Measurements from ENCODE around the gene RUBCNL. TPM values are rescaled to one million over a fixed set of nuclear protein-coding genes. Genes with fewer than 3 reads are reported as not detected.

Gene RUBCNL
- total RNA-seq, 1 experiment from 2014 or later: 1.9 TPM

GRCh38 chr13:46405457-46405856 is 18.4 kb upstream of the RUBCNL start (continued):
- no peak for TF ChIP-seq ATF2 (CRISPR knock-in tag; IDR thresholded peaks at IDR 0.05; ENCODE audit: borderline replicate concordance, low read depth)
- TF ChIP-seq AFF4 (CRISPR knock-in tag; IDR thresholded peaks at IDR 0.05; ENCODE audit: borderline replicate concordance): no peak

GRCh38 chr13:46404733-46405100 is 17.7 kb upstream of the RUBCNL start:
- Mint-ChIP-seq H3K4me1 (peaks cover 7% of the 10 kb centered on the region; the same call in 1 of the 2 replicates), H3K36me3 (peaks cover 13% of the 10 kb centered on the region), H3K9me3 (peaks cover 22% of the 10 kb centered on the region), H3K27ac (no peak overlapping the region), H3K4me3 (no peak overlapping the region), H3K27me3 (ENCODE audit: low read depth) (peaks cover 3% of the 10 kb centered on the region)
- CTCF ChIA-PET: no interaction called here
- DNase-seq (ENCODE audit: low spot score) (no peak), ATAC-seq (no peak)
- POLR2A ChIA-PET: interaction anchor here (0.7 kb wide), 1 partner anchor 8 kb away, joined by 6 read pairs; no protein-coding TSS in a partner anchor
- TF ChIP-seq ATF1 (CRISPR knock-in tag; IDR thresholded peaks at IDR 0.05) (no peak), ZNF138 (CRISPR knock-in tag; conservative IDR thresholded peaks at IDR 0.05) (no peak), MXD4 (CRISPR knock-in tag; IDR thresholded peaks at IDR 0.05; ENCODE audit: borderline replicate concordance) (no peak), SOX15 (CRISPR knock-in tag; IDR thresholded peaks at IDR 0.05) (no peak), CDX4 (CRISPR knock-in tag; IDR thresholded peaks at IDR 0.05; ENCODE audit: borderline replicate concordance) (no peak), USF2 (CRISPR knock-in tag; IDR thresholded peaks at IDR 0.05) (no peak), ZNF232 (CRISPR knock-in tag; IDR thresholded peaks at IDR 0.05) (no peak), SP1 (CRISPR knock-in tag; conservative IDR thresholded peaks at IDR 0.05) (no peak), FOXP1 (CRISPR knock-in tag; IDR thresholded peaks at IDR 0.05; ENCODE audit: borderline replicate concordance) (no peak), ZMAT4 (CRISPR knock-in tag; IDR thresholded peaks at IDR 0.05) (no peak), CREM (CRISPR knock-in tag; IDR thresholded peaks at IDR 0.05) (no peak), PRDM15 (CRISPR knock-in tag; IDR thresholded peaks at IDR 0.05) (no peak), ZSCAN18 (CRISPR knock-in tag; IDR thresholded peaks at IDR 0.05) (no peak), ZNF425 (CRISPR knock-in tag; conservative IDR thresholded peaks at IDR 0.05) (no peak), AFF4 (CRISPR knock-in tag; IDR thresholded peaks at IDR 0.05; ENCODE audit: borderline replicate concordance) (no peak)

All from WTC11 (cell line).